ENCODE measurements around the gene PRICKLE3.

The PRICKLE3 gene, protein sequence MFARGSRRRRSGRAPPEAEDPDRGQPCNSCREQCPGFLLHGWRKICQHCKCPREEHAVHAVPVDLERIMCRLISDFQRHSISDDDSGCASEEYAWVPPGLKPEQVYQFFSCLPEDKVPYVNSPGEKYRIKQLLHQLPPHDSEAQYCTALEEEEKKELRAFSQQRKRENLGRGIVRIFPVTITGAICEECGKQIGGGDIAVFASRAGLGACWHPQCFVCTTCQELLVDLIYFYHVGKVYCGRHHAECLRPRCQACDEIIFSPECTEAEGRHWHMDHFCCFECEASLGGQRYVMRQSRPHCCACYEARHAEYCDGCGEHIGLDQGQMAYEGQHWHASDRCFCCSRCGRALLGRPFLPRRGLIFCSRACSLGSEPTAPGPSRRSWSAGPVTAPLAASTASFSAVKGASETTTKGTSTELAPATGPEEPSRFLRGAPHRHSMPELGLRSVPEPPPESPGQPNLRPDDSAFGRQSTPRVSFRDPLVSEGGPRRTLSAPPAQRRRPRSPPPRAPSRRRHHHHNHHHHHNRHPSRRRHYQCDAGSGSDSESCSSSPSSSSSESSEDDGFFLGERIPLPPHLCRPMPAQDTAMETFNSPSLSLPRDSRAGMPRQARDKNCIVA

DNA sequence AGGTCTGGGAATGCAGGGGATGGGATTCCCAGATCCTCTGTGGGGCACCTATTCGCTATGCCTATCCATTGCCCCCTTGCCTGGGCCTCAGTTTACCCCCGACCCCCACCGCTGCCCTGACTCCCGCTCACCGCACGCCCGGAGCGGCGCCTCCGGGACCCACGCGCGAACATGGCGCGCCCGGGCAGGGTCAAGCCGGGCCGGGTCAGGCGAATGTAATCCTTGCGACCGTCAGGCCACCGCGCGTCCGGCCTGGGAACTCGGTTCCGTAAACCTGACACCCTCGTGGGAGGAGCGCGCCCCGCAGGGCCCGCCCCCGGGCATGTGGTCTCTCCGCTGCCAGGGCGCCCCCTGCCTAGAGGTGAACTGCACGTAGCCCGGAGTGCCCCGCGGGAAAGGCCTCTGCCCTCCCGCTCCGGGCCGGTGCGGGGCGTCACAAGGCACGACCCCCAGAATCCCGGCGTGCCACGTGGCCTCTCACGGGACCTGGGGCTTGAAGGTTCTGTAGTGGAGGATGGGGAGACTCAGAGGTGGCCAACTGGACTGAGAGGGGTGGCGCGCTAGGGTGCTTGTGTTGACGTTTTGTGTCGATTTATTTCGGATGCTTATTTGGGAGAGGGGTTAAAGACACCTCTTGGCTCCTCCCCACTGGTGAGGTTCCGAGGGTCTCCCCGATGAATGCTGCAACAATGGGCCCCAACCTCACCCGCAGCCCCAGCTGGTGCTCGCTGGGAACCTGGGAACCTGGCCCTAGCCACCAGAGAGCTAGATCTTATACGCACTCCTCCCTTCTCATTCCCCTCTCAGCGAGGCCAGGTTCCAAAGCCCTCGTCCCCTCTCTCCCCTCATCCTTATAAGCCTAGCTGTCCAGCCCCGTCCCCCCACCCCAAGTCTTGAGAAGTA, at the start of gene PRICKLE3:
TSS of gene PRICKLE3 (minus strand) at position 249 of the 903 bp plus-strand sequence. CDS start at position 173, 76 bp downstream.
- peak; percentile 95 for DNase-seq (ENCODE audit: low spot score)

DNA sequence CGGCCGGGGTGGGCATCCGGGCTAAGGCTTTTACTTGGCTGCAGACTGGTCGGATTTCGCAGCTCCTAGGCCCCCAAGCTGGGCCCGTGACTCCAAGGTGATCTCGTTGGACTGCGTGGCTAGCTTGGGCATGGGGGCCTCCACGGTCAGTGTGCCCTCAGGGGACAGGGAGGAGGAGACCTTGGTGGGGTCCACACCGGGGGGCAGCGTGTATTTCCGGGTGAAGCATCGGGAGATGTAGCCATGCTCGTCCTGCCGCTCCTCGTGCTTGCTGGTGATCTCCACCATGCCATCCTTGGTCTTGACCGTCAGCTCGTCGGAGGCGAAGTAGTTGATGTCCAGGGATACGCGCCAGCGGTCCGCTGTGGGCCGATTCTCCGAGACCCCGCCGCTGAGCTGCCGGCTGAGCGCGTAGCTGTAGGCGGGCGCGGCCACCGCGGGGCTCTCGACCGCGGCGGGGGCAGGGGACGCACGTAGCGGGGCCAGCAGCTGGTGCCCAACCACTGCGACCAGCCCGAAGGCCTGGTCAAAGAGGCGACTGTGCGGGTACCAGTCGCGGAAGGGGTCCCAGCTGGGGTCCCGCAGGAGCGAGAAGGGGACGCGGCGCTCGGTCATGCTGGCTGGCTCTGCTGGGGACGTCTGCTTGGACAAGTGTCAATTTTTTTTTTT, 47.8 kb upstream of the PRICKLE3 start:
- no peak for DNase-seq (ENCODE audit: low spot score)

DNA sequence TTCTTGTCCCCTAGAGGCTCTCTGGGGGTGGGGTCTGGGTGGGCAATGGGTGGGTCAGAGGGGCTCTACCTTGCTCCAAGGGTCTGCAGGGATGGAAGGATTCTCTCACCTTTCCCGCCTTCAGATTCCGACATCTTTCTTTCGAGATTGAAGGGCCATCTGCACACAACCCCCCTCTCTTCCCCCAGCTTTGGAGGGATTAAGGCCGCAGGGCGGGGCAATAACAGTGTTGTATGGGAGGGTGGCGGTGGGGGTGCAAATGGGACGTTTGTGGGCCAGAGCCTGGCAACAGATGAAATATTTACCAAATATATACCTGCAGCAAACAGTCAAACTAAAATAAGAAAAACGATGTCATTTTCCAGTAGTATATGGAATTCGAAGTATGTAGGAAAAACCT, 47.0 kb upstream of the PRICKLE3 start, which contains the start of gene CACNA1F:
TSS of gene CACNA1F (minus strand) at position 165 of the 400 bp plus-strand sequence. CDS start at position 134, 31 bp downstream.
- no peak for DNase-seq (ENCODE audit: low spot score)

DNA sequence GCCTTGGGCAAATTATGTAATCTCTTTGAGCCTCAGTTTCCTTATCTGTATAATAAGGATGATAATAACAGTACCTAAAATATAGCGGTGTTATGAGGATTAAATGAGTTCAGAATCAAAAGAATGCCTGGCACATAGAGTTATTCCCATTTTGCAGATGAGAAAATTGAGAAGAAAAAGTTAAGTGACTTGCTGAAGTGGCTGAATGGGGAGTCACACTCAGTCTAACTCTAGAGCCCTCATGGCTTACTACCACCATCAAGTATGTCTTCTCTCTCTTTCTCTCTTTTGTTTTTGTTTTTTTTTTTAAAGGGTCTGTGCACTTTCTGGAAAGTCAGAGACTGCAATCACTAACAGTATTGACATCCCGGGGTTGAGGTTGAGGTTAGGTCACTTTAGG, 46.4 kb upstream of the PRICKLE3 start:
- no peak for DNase-seq (ENCODE audit: low spot score)

DNA sequence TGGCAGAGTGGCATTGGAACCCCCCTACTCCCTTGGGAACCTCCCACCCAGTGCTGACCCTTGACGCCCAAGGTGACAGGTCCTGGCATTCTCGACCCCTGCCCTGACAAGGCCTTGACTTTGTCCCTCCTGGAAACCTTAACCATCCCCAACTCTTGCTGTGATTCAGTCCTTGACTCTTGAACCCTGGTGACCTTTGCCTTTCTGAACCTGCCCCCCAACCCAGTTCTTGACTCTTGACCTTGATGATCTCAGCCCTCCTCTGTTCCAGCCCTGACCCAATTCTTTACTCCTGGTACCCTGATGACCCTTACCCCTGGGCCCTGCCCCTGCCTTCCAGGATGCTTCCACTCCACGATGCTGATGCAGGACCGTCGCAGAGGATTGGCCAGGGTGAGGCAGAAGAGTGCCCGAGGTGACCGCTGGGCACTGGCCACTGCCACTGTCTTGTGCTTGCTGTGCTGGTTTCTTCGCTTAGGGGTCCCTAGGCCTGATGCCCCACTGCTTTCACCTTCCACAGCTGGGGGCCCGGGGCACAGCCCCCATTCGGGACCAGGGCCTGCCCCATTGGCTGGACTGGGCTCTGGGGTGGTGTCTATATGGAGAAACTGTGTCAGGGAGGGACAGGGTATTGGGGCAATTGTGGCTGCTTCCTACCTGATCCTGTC, 45.3 kb upstream of the PRICKLE3 start:
- no peak for DNase-seq (ENCODE audit: low spot score)

DNA sequence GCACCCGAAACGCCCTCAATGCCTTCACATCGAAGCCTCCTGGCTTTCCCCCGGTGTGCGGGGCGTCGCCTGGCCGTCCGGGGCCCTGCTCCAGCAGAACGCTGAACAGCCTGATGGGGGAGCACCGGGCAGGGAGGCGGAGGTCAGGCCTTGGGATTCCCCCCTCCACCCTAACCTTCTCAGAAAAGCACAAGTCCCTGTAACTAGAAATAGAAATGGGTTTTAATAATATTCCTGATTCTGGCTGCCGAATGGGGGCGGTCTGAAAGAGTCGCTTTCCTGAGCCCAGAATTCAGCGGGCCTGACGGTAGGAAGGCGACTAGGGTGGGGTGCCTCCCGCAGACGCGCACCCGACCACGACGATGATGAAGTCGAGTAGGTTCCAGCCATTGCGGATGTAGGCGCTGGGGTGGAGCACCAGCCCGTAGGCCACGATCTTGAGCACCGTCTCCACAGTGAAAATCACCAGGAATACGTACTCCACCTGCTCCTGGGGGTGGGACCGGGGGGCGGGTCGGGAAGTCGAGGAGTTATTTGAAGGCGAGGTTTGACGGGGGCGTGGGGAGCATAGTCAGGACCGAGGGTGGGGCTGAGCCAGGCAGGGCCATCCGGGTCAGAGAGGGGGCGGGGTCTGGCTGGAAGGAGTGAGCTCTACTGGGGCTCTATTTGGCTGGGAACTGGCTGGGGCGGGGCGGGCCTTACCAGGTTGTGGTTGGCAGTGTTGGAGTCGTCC, 44.5 kb upstream of the PRICKLE3 start:
- DNase-seq (ENCODE audit: low spot score) = no peak

DNA sequence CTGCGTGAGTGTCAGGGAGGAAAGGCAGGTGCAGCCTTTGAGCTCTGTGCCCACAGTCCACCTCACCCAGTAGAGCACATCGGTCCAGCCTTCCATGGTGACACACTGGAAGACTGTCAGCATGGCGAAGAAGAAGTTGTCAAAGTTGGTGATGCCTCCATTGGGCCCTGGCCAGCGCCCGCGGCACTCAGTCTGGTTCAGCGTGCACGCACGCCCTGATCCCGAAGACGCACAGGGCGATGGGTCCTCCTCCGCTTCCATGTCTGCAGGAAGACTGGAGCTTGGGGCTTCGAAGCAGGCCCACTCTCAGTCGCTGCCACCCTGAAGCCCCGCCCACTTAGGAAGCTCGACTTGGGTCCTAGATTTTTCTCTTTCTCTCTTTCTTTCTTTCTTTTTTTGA, 42.0 kb upstream of the PRICKLE3 start:
- DNase-seq (ENCODE audit: low spot score) = no peak

DNA sequence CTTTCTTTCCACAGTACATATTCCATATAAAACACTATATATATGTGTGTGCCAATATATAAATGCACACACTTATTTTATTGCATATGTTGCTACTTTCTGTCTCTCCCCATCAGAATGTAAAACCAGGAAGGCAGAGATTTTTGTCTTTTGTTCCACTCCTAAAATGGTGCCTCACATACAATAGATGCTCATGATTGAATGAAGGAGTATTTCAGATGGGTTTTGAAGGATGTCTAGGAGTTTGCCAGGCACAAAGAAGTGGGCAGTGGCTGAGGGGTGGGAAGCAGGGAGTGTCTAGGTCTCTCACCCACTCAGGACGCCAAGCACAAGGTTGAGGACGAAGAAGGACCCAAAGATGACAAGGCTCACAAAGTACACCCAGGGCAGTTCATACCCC, 41.6 kb upstream of the PRICKLE3 start:
- DNase-seq (ENCODE audit: low spot score) = no peak

DNA sequence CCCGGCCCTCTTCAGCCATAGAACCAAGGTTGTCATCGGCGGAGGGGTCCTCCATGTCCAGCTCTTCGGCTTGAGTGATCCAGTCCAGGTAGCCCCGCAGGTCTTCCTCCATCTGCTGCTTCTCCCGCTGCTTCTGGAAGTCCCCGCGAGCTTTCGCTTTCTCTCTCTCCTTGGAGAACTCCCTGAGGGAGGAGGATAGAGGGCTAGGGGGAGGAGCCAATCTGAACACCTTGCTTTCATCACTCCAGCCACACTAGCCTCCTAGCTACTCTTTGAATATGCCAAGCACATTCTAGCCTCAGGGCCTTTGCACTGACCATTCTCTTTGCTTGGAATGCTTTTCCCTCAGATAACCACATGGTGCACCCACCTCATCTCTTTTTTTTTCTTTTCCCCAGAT, 40.8 kb upstream of the PRICKLE3 start:
- no peak for DNase-seq (ENCODE audit: low spot score)

DNA sequence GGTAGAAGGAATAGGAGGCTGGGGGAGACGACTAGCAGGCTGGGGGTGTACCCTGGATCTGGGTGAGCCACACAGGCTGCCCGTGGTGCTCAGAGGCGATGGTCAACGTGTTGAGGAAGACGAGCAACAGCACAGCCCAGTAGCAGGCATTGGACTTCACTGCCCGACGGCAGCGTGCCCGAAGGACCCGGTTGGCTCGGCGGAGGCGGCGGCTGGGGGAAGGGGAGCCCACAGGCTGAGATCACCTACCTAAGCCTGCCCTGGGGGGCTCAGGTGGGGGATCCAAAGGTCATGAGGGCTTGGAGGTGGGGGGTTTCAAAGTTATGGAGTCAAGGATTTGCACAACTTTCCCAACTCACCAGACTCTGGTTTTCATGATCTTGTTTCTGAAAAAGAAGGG, 39.7 kb upstream of the PRICKLE3 start:
- no peak for DNase-seq (ENCODE audit: low spot score)

DNA sequence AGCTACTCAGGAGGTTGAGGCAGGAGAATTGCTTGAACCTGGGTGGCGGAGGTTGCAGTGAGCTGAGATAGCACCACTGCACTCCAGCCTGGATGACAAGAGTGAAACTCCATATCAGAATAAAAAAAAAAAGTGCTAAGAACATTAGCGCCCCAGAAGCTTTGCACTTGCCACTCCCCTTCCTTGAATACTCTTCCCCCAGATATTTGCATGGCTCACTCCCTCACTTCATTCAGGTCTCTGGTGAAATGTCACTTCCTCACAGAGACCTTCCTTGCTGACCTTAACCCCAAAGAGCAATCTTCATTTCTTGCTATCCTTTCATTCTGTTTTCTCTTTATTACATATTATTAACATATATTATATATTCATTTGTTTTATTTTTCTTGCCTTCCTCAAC, 35.7 kb upstream of the PRICKLE3 start:
- no peak for DNase-seq (ENCODE audit: low spot score)

DNA sequence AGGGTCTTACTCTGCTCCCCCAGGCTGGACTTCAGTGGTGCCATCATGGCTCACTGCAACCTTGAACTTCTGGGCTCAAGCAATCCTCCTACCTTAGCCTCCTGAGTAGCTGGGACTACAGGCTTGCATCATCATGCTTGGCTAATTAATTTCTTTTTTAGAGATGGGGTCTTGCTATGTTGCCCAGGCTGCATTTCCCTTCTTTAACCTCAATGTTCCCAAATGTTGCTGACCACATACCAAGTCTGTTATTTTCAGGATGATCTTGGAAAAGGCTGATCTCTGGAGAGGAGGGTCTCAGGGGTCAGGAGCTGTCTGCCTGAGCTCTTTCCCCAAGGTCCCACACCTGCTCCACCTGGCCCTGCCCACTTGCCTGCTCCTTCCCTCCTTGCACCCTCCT, 33.9 kb upstream of the PRICKLE3 start:
- no peak for DNase-seq (ENCODE audit: low spot score)

DNA sequence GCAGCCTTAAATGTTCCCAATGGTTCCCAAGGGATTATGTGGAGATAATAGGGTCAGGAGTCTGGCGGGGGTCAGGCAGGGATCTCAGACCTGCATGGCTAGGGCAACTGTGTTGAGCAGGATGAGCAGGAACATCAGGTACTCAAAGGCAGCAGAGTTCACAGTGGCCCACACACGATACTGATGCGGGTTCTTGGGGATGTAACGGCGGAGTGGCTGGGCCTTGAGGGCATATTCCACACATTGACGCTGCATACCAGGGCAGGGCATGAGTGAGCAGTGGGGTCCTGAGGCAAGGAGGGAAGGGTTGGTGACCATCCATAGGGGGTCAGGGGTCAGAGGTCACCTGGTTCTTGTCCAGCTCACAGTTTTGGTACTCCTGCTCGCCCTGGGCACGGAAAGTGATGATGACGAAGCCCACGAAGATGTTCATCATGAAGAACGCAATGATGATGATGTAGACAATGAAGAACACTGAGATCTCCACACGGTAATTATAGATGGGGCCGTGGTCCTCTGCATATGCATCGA, 28.9 kb upstream of the PRICKLE3 start:
- DNase-seq (ENCODE audit: low spot score) = no peak

DNA sequence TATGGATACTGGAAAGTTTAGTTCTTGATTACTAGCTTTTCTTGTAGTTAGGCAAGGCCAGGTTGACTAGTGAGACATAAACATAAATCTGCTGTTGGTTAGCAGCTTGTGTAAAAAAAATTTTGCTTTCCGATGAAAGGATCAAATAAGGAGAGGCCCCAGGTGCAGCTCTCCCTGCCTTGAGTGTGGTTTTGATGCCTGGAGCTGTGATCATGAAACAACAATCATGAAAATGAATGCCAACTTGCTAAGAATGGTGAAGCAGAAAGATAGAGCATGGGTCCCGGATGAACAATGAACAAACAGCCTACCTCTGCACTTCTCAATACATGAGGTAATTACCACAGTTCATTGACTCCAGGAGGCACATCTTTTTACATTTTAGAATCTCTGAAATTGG, 28.2 kb upstream of the PRICKLE3 start:
- no peak for DNase-seq (ENCODE audit: low spot score)

DNA sequence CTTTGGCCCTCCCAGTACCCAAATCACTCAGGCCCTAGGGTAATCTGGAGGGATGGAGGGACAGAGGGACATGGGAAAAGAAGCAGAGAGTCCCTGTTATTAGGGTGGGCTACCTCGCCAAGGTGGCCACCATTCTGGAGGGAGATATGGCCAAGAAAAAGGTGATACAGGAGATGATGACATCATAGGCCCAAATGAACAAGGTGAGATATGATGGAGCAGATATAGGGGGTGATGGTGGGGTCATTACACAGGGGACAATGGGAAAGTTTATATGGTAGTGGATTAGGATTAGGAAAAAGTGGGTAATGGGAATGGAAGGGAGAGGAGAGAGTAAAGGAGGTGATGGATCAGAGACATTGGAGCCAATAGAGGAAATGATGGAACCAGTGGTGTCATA, 26.7 kb upstream of the PRICKLE3 start:
- DNase-seq (ENCODE audit: low spot score) = no peak

DNA sequence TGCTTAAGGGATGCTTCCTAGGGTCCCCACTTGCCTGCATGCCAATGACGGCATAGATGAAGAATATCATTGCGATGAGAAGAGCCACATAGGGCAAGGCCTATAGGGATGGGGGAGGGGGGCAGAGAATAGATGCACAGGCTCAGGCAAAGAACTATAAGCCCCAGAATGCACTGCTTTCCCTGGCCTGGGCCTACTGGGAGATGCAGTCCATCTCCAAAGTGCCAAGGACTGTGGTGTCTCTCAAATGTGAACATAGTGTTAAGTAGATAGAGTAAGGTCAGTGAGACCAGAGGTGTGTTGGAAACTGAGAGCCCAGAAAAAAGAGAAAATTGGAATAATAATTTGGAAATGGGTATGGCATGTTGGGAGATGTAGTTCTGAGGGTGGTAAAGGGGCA, 26.0 kb upstream of the PRICKLE3 start:
- DNase-seq (ENCODE audit: low spot score) = no peak

DNA sequence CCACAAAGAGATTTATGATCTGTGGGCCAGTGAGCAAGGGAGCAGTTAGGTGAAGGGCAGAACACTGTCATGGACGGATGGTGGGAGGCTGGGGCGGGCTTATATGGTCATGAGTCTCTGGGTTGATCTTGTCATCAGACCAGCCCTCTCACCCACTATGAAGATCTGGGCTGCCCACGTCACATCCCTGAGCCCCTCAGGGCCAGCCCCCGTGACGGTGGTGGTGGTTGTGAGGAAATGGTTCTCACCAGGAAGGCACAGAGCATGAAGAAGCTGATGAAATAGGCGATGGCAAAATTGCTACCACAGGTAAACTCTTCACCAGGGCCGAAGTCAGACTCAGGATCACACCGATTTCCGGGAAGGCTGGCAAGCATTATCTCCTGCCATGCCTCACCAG, 24.9 kb upstream of the PRICKLE3 start:
- no peak for DNase-seq (ENCODE audit: low spot score)

DNA sequence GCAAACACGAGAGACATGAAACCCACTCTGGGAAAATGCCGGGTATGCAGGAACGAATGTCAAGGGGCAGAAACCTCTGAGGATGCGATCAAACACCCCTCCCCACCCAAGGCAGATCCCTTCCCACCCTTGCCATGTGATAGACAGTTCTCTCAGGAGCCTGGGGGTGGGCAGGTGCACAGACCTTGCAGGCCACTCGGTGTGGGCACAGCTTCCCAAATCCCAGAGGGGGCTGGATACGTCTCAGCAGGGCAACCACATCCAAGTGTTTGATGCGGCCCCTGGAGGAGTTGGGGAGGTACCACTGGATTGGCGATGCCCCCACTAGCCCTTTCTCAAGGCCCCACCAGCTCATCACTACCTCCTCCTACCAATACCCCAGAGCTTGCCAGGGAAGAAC, 24.2 kb upstream of the PRICKLE3 start:
- no peak for DNase-seq (ENCODE audit: low spot score)

DNA sequence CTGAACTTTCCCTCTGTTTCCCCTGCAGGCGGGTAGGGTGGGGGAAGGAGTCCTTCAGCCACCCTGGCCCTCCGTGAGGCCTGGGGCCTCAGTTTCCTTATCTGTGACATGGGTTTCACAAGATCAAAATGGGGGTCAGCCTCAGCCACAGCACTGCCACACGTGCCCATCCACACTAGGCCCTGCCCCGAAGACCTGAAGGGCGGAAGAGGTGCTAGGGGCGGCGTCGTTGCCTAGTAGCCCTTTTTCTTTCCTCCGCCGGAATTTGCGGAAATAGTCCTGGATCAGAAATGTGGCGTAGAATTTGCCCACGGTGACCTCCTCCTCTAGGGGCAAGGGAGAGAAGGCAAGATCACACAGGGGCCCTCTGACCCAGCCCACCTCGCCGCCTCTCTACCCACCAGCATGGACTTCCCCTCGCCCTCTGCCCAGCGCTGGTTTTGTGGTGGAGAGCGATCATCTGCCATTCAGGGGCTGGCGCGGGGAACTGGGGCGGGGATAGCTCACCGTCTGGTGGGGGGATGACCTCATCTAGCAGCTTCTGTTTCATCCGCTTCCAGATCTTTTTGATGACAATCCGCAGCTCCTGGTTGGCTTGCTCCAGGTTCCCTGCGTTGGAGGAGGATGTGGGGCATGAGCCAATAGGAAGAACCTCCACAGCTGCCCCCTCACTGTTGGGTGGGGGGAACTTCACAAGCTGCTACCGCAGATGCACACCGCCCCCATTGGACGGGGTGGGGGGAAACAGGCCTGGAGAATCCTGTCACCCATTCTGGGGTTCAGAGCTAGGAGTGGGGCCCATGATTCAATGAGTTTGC, 23.5 kb upstream of the PRICKLE3 start:
- DNase-seq (ENCODE audit: low spot score) = no peak

DNA sequence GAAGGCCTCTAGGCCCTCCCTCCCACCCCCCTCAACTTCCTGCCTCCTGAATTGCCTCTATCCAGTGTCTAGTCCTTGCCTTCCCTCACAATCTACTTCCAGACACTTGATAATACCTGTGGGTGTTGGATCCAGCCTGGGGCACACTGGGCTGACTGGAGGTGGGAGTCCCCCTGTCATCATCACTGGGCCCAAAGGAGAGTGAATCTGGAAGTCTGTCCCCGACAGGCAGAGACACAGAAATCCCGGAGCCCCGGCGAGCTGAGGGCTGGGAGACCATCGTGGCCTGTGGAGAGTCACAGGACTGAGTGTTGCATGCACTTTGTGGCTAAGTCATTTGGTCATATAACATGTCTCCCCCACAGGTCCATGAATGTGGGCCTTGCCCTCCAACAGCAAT, 22.2 kb upstream of the PRICKLE3 start:
- no peak for DNase-seq (ENCODE audit: low spot score)

Data from HuH-7 (cell line).